H1 (cell line): ENCODE results near the gene ZSCAN10.

Source experiments
- GABPA ChIP-seq: IDR thresholded peaks from 2 replicates; pipeline ENCODE4 v1.6.1; 2011; ENCODE audit warnings: mild to moderate bottlenecking, low read length, moderate library complexity, borderline replicate concordance; ENCODE audit not compliant: insufficient read depth
- POLR2A ChIP-seq, 2 experiments: IDR thresholded peaks; 1 replicate in 1 of 2; 2 replicates in 1 of 2; pipeline ENCODE4 v1.6.1; 2011; ENCODE audit warnings: low read depth in 2 of 2, low read length in 2 of 2, mild to moderate bottlenecking in 2 of 2; ENCODE audit errors: control extremely low read depth in 1 of 2
- TF ChIP-seq, protein P1 (sequence below), 3 experiments: IDR thresholded peaks; 1 replicate in 2 of 3; 2 replicates in 1 of 3; pipeline versions ENCODE4 v1.5.1 to v1.6.1; 2011; ENCODE audit warnings: low read length in 3 of 3, mild to moderate bottlenecking in 3 of 3, inconsistent platforms in 2 of 3, low read depth in 1 of 3, moderate library complexity in 1 of 3; ENCODE audit not compliant: insufficient read depth in 1 of 3; ENCODE audit errors: control extremely low read depth in 1 of 3

DNA sequence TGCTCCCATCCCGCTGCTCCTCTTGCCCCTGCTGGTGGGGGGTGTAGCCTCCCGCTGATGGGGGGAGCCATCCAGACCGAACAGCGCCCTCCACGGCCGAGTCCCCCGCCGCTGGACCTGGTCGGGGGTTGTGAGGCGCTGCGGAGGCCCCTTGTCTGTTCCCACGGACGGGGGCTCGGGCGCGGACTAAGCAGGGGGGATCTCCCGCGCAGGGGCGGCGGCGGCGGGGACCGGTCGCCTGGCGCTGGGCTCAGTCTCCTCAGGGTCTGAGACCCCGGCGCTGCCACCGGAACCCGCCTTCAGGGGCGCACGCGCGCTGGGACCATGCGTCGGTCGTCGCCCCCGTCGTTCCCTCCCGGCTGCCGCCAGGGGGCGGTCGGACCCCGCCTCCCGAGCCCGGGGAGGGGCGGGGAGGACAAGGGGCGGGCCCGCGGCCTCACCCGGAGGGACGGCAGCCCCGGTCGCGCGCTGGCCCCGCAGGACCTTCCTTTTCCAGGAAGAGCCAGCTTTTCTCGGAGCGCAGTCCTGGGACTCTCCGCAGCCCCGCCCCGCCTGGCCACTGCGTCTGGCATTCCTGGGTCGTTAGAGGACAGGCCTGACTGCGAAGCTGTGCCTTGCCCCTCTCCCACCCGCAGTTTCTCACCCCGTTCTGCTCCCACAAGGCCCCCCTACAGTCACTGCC lies 39.9 kb downstream of the ZSCAN10 start:
- TF ChIP-seq, protein P1, sequence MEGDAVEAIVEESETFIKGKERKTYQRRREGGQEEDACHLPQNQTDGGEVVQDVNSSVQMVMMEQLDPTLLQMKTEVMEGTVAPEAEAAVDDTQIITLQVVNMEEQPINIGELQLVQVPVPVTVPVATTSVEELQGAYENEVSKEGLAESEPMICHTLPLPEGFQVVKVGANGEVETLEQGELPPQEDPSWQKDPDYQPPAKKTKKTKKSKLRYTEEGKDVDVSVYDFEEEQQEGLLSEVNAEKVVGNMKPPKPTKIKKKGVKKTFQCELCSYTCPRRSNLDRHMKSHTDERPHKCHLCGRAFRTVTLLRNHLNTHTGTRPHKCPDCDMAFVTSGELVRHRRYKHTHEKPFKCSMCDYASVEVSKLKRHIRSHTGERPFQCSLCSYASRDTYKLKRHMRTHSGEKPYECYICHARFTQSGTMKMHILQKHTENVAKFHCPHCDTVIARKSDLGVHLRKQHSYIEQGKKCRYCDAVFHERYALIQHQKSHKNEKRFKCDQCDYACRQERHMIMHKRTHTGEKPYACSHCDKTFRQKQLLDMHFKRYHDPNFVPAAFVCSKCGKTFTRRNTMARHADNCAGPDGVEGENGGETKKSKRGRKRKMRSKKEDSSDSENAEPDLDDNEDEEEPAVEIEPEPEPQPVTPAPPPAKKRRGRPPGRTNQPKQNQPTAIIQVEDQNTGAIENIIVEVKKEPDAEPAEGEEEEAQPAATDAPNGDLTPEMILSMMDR (IDR thresholded peaks at IDR 0.05; ENCODE audit: control extremely low read depth in 1 of 3, insufficient read depth in 1 of 3, low read depth in 1 of 3, low read length in 3 of 3) = peak; percentile 79 to 99 (median 88)
- TF ChIP-seq GABPA = peak; percentile 71; the same call in 1 of the 2 replicates
- peak in 1 of 2 experiments; percentile 39; a peak in 1 of 3 replicates for TF ChIP-seq POLR2A (IDR thresholded peaks at IDR 0.05; ENCODE audit: control extremely low read depth in 1 of 2, low read depth in 2 of 2, low read length in 2 of 2)
